Ectodermal cell (in vitro differentiated cells): Measurements from ENCODE around the gene GALNT2.

Experiments
- H3K27ac ChIP-seq: 2 replicates; pipeline ENCODE4 v1.7.0; 2013; ENCODE audit warnings: mild to moderate bottlenecking, low read depth, low read length; ENCODE audit not compliant: insufficient read depth, poor library complexity, severe bottlenecking
- H3K27me3 ChIP-seq: 2 replicates; pipeline ENCODE4 v1.7.0; 2013; ENCODE audit warnings: mild to moderate bottlenecking, low read length; ENCODE audit not compliant: insufficient read depth, control insufficient read depth, poor library complexity, severe bottlenecking
- H3K36me3 ChIP-seq: one replicate; pipeline ENCODE4 v1.7.0; 2013; ENCODE audit warnings: low read length; ENCODE audit not compliant: control insufficient read depth, insufficient read depth
- H3K4me1 ChIP-seq: one replicate; pipeline ENCODE4 v1.7.0; 2013; ENCODE audit warnings: low read length; ENCODE audit not compliant: control insufficient read depth, insufficient read depth
- H3K4me3 ChIP-seq: 2 replicates; pipeline ENCODE4 v1.7.0; 2013; ENCODE audit warnings: low read depth, low read length, control low read depth; ENCODE audit not compliant: insufficient read depth
- H3K9me3 ChIP-seq: 2 replicates; pipeline ENCODE4 v1.7.0; 2013; ENCODE audit warnings: mild to moderate bottlenecking, low read length, moderate library complexity; ENCODE audit not compliant: control insufficient read depth
- WGBS, 2 experiments: methylation state at CpG; one replicate each; pipeline ENCODE4 v1.1.7; 2013; ENCODE audit warnings: missing lambda C conversion rate in 2 of 2; 5-methylcytosine and 5-hydroxymethylcytosine counted together

The GALNT2 gene

GRCh38 chr1:230230948-230231773, 164.1 kb downstream of the GALNT2 start:
- H3K27me3 ChIP-seq, result no peaks in the 10 kb centered on the region
- no peak overlapping the region for H3K4me3 ChIP-seq
- H3K27ac ChIP-seq, result no peak overlapping the region
- 73 to 75% methylated on average over 8 of the region's 8 CpGs for WGBS, 2 experiments
- H3K4me1 ChIP-seq, result peaks cover 19% of the 10 kb centered on the region
- H3K9me3 ChIP-seq, result no peaks in the 10 kb centered on the region
- H3K36me3 ChIP-seq, result no peaks in the 10 kb centered on the region

DNA sequence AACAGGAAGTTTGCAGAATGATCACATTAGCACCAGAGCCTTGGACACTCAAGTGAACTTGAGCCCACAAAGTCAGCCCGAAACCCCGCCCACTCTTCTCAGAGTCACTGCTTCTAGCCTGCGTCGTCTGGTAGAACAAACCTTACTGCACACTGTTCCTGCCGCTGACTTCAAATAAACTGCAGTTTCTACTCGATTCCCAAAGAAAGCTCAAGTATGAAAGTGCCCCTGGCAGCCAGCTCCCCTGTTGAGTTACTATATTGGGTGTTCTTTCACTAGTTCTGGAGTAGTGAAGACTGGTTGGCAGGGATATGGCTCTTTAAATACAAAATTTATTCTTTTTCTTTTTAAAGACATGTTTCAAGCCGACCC, 164.7 kb downstream of the GALNT2 start:
- Histone ChIP-seq H3K27me3 (no peaks in the 10 kb centered on the region), H3K4me3 (no peak overlapping the region), H3K27ac (no peak overlapping the region), H3K4me1 (peaks cover 19% of the 10 kb centered on the region), H3K36me3 (no peaks in the 10 kb centered on the region), H3K9me3 (no peaks in the 10 kb centered on the region)
- WGBS, 2 experiments, result 68 to 71% methylated on average over 6 to 7 of the region's 7 CpGs

DNA sequence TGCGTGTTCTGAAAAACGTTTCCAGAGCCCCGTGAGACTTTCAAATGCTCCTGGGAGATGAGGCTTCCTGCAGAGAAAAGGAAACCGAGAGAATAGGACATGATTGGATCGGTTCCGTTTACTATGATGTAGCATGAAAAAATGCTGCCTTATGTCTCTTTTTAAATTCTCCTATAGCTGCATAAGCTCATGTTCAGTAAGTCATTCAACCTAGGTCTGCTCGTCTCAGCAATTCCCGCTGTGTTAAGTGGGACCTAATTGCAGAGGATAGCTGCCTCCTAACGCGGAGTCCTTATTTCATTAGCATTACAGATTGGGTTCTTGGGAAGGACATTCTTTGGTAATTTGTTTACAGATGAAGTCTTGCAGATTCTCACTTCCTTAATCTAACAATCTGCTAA, 165.3 kb downstream of the GALNT2 start:
- H3K27ac ChIP-seq, result no peak overlapping the region
- H3K27me3 ChIP-seq, result no peaks in the 10 kb centered on the region
- no peaks in the 10 kb centered on the region for H3K9me3 ChIP-seq
- 25 to 28% methylated on average over 10 of the region's 10 CpGs for WGBS, 2 experiments
- no peak overlapping the region for H3K4me3 ChIP-seq
- no peaks in the 10 kb centered on the region for H3K36me3 ChIP-seq
- peaks cover 19% of the 10 kb centered on the region for H3K4me1 ChIP-seq

DNA sequence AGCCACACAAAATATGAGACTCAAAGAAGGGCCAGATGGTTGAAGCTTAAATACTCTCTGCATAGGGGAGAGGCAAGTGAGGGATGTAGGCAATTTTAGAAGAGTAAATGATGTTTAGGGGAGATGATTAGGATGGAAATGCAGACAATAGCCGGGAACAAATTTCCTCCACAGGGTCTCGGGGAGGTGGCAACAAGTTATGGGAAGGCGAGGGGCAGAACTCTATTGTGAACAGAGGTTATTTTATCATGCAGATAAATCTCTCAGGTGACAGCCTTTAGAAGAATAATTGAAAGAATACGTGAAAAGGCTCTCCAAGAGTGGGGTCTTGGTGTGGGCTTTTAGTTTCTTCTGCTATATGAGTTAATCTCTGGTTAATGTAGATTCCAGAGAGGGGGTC, 166.7 kb downstream of the GALNT2 start:
- Histone ChIP-seq H3K27ac (no peak overlapping the region), H3K4me3 (no peak overlapping the region), H3K9me3 (no peaks in the 10 kb centered on the region), H3K27me3 (no peaks in the 10 kb centered on the region), H3K4me1 (peaks cover 19% of the 10 kb centered on the region), H3K36me3 (no peaks in the 10 kb centered on the region)
- 91 to 92% methylated on average over 4 of the region's 4 CpGs for WGBS, 2 experiments

- peaks cover 6% of the 10 kb centered on the region for H3K36me3 ChIP-seq
- 85 to 89% methylated on average over 7 of the region's 7 CpGs for WGBS, 2 experiments
- H3K27ac ChIP-seq, result no peak overlapping the region
- no peaks in the 10 kb centered on the region for H3K27me3 ChIP-seq
- H3K4me3 ChIP-seq, result no peak overlapping the region
- no peaks in the 10 kb centered on the region for H3K9me3 ChIP-seq
- peaks cover 14% of the 10 kb centered on the region for H3K4me1 ChIP-seq
These were observed 168.8 kb downstream of the GALNT2 start for GRCh38 chr1:230235876-230236275.

DNA sequence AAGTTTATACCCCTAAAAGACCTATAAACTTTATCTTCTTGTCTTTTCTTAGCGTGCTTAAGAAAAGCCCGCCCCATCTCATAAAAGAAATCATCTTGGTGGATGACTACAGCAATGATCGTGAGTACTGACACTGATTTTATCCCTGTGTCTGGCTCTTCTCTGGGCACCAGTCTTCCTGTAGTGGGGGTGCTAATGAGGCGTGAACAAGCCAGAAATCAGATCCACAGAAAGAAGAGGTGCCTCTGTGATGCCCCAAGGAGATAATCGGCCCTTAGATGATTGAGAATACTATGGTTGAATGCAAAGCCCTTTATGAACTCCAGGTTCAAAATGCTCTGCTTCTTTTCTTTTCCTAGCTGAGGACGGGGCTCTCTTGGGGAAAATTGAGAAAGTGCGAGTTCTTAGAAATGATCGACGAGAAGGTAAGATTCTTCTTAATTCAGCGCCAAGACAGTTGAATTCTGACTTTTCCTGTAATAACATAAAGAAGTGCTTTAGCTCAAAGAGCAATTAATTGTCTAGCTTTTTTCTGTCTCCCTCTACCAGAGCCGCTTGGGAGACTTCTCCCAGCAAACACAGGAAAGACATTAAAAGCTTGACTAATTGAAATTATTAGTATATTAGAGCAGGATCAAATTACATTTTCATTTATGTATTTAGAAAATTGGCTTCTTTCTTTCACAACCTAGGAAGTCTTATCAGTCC, 169.4 kb downstream of the GALNT2 start:
- 96% methylated on average over 10 to 11 of the region's 11 CpGs for WGBS, 2 experiments
- Histone ChIP-seq H3K27ac (no peak overlapping the region), H3K4me3 (no peak overlapping the region), H3K9me3 (no peaks in the 10 kb centered on the region), H3K4me1 (peaks cover 9% of the 10 kb centered on the region), H3K36me3 (peaks cover 6% of the 10 kb centered on the region), H3K27me3 (no peaks in the 10 kb centered on the region)

- no peak overlapping the region for H3K27ac ChIP-seq
- H3K4me3 ChIP-seq, result no peak overlapping the region
- H3K9me3 ChIP-seq, result no peaks in the 10 kb centered on the region
- no peaks in the 10 kb centered on the region for H3K27me3 ChIP-seq
- WGBS, 2 experiments, result 92 to 95% methylated on average over 3 of the region's 3 CpGs
- H3K36me3 ChIP-seq, result peaks cover 6% of the 10 kb centered on the region
- peaks cover 5% of the 10 kb centered on the region for H3K4me1 ChIP-seq
These were observed 170.0 kb downstream of the GALNT2 start for GRCh38 chr1:230237009-230237370.

GRCh38 chr1:230237805-230238204, 170.8 kb downstream of the GALNT2 start:
- H3K4me3 ChIP-seq, result no peak overlapping the region
- H3K9me3 ChIP-seq, result no peaks in the 10 kb centered on the region
- WGBS, 2 experiments, result 95 to 97% methylated on average over 5 of the region's 5 CpGs
- H3K27me3 ChIP-seq, result no peaks in the 10 kb centered on the region
- no peaks in the 10 kb centered on the region for H3K4me1 ChIP-seq
- H3K36me3 ChIP-seq, result peaks cover 6% of the 10 kb centered on the region
- no peak overlapping the region for H3K27ac ChIP-seq

- Histone ChIP-seq H3K4me3 (no peak overlapping the region), H3K27ac (no peak overlapping the region), H3K36me3 (peaks cover 6% of the 10 kb centered on the region), H3K27me3 (no peaks in the 10 kb centered on the region), H3K9me3 (no peaks in the 10 kb centered on the region), H3K4me1 (no peaks in the 10 kb centered on the region)
- 94 to 95% methylated on average over 5 of the region's 5 CpGs for WGBS, 2 experiments
These were observed 173.5 kb downstream of the GALNT2 start for GRCh38 chr1:230240446-230241086.

DNA sequence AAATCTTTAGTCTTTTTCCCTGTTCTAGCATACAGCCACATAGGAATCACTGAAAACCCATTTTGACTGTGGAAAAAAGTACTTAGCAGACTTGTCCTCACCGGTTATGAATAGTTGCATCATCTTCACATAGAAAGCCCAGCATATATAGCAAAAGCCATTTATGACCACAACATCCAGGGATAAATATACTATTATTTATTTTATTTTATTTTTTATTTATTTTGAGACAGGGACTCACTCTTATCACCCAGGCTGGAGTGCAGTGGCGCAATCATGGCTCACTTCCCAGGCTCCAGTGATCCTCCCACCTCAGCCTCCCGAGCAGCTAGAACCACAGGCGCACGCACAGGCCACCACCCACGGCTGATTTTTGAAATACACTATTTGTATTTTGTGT, 175.3 kb downstream of the GALNT2 start:
- Histone ChIP-seq H3K9me3 (no peaks in the 10 kb centered on the region), H3K27me3 (no peaks in the 10 kb centered on the region), H3K4me3 (no peak overlapping the region), H3K36me3 (peaks cover 14% of the 10 kb centered on the region), H3K27ac (no peak overlapping the region), H3K4me1 (peaks cover under 1% of the 10 kb centered on the region)
- 91 to 98% methylated on average over 3 to 5 of the region's 6 CpGs for WGBS, 2 experiments
